BE2C (cell line): ENCODE measurements around the gene TLX2.

Experiments used
- DNase-seq: peaks from one replicate; pipeline ENCODE4 v3.0.0-alpha.2; 2020
- H3K27me3 ChIP-seq: fragments of 250-450 bp; sonication (Bioruptor Pico); 2 replicates; pipeline ENCODE4 v1.5.1; 2020; ENCODE audit warnings: mild to moderate bottlenecking
- H3K36me3 ChIP-seq: fragments of 250-450 bp; sonication (Bioruptor Pico); 2 replicates; pipeline ENCODE4 v1.5.1; 2020; ENCODE audit warnings: mild to moderate bottlenecking
- H3K4me1 ChIP-seq: fragments of 250-450 bp; sonication (Bioruptor Pico); 2 replicates; pipeline ENCODE4 v1.5.1; 2020
- H3K4me3 ChIP-seq: 2 replicates; pipeline ENCODE4 v1.5.1; 2011; ENCODE audit warnings: low read depth, low read length
- H3K9me3 ChIP-seq: fragments of 250-450 bp; sonication (Bioruptor Pico); 2 replicates; pipeline ENCODE4 v1.5.1; 2020
- TF ChIP-seq, protein P1 (sequence below): IDR thresholded peaks from 2 replicates; pipeline ENCODE4 v1.5.1; 2012; ENCODE audit warnings: mild to moderate bottlenecking, low read depth, low read length

TLX2 gene

DNA sequence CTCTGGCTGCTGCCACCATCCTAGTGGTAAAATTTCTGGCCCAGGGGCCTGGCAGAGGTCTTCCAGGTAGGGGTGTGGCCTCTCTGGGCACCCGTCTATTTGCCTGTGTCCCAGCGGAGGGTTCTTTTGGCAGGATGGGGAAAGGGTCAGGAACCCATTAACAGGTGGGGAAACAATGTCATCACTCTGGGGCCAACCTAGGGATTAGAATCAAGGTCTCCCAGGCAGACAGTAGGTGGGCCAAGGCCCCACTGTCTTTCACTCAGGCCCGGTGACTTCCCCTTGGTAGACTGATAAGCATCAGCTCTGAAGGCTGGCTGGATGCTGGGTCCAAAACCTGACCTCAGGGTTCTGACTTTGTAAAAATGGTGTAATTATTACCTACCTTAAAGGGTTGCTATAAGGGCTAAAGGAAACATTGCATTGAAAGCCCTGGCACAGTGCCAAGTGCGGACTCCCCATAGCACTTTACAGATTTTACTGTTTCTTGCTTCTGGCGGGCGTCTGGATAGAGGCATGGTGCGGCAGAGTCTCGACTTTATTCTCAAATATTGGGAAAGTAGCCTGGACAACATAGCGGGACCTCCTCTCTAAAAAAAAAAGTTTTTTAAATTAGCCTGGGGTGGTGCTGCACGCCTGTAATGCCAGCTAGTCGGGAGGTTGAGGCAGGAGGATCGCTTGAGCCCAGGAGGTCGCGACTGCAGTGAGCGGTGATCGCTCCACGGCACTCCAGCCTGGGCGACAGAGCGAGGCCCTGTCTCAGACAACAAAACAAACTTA lies 17.1 kb upstream of the TLX2 start:
- Histone ChIP-seq H3K27me3 (no peaks in the 10 kb centered on the region), H3K36me3 (no peaks in the 10 kb centered on the region), H3K4me3 (no peak overlapping the region), H3K9me3 (no peaks in the 10 kb centered on the region), H3K4me1 (peaks cover 5% of the 10 kb centered on the region; the same call in 1 of the 2 replicates)
- DNase-seq: no peak
- TF ChIP-seq, protein P1, sequence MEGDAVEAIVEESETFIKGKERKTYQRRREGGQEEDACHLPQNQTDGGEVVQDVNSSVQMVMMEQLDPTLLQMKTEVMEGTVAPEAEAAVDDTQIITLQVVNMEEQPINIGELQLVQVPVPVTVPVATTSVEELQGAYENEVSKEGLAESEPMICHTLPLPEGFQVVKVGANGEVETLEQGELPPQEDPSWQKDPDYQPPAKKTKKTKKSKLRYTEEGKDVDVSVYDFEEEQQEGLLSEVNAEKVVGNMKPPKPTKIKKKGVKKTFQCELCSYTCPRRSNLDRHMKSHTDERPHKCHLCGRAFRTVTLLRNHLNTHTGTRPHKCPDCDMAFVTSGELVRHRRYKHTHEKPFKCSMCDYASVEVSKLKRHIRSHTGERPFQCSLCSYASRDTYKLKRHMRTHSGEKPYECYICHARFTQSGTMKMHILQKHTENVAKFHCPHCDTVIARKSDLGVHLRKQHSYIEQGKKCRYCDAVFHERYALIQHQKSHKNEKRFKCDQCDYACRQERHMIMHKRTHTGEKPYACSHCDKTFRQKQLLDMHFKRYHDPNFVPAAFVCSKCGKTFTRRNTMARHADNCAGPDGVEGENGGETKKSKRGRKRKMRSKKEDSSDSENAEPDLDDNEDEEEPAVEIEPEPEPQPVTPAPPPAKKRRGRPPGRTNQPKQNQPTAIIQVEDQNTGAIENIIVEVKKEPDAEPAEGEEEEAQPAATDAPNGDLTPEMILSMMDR: no peak

GRCh38 chr2:74497777-74498499 lies 16.3 kb upstream of the TLX2 start:
- no peak for DNase-seq
- Histone ChIP-seq H3K4me1 (peaks cover 5% of the 10 kb centered on the region; the same call in 1 of the 2 replicates), H3K36me3 (no peaks in the 10 kb centered on the region; the same call in 1 of the 2 replicates), H3K4me3 (no peak overlapping the region), H3K27me3 (no peaks in the 10 kb centered on the region), H3K9me3 (no peaks in the 10 kb centered on the region)
- TF ChIP-seq, protein P1: no peak

DNA sequence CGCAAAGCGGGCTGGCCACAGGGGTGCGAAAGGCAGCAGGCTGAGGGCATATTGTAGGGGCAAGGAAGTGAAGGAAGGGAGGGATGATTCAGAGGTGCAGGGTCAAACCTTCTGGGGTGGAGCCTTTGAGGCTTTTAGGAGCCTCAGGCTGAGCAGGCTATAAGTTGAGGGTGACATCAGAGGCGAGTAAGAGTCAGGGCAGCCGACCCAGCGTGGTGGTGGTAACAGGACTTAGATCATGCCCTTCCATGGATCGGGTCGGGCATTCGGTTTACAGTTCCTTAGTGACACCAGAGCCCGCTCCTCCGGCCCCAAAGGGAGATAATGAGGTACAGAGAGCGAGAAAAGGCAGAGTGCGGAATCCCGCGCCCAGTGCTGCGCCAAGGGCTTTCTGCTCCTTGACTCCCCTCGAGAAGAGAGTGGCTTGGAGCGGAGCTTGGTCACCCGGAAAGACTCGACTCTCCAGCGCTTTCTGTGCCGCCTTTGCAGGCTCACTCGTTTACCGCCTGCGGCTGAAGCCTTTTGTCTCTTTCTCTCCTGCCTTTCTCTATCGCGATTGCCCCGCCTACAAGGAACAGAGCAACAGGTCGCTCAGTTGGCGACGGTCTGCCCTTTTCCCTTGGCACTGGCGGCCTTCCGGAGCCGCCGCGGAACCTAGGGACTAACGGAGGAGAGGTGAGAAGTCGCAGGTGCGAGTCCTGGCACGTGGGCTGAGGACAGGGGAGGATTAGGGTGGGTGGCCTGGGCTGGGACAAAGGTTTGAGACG lies 15.6 kb upstream of the TLX2 start:
- Histone ChIP-seq H3K4me3 (peak overlapping the region; percentile 61), H3K36me3 (no peaks in the 10 kb centered on the region; the same call in 1 of the 2 replicates), H3K27me3 (no peaks in the 10 kb centered on the region), H3K9me3 (no peaks in the 10 kb centered on the region), H3K4me1 (peaks cover 5% of the 10 kb centered on the region; the same call in 1 of the 2 replicates)
- DNase-seq: peak; percentile 55
- TF ChIP-seq, protein P1: no peak

GRCh38 chr2:74499267-74499939 lies 14.8 kb upstream of the TLX2 start, which contains the start of gene LBX2:
Gene LBX2, minus strand, starts transcription at chr2:74499603. Its CDS starts 66 bp downstream, at chr2:74499537.
- H3K9me3 ChIP-seq: no peaks in the 10 kb centered on the region
- H3K36me3 ChIP-seq: peaks cover 4% of the 10 kb centered on the region
- TF ChIP-seq, protein P1: no peak
- peaks cover 5% of the 10 kb centered on the region; the same call in 1 of the 2 replicates for H3K4me1 ChIP-seq
- no peak for DNase-seq
- peak within 1 kb of the TSS; percentile 61 for H3K4me3 ChIP-seq
- H3K27me3 ChIP-seq: no peaks in the 10 kb centered on the region

- TF ChIP-seq, protein P1: no peak
- no peaks in the 10 kb centered on the region for H3K27me3 ChIP-seq
- H3K36me3 ChIP-seq: peaks cover 9% of the 10 kb centered on the region
These were observed 14.2 kb upstream of the TLX2 start for GRCh38 chr2:74499940-74500577.

More at GRCh38 chr2:74499940-74500577, 14.2 kb upstream of the TLX2 start:
- Histone ChIP-seq H3K9me3 (no peaks in the 10 kb centered on the region), H3K4me3 (peak overlapping the region; percentile 61), H3K4me1 (peaks cover 5% of the 10 kb centered on the region; the same call in 1 of the 2 replicates)
- no peak for DNase-seq
